CD4-positive, alpha-beta T cell (primary cell): Measurements from ENCODE around the gene WFDC2. TPM values are rescaled to one million over a fixed set of nuclear protein-coding genes. Genes with fewer than 3 reads are reported as not detected.

Source experiments
- ATAC-seq: fragments of 200-7000 bp; cut with Tn5 transposase; one replicate; pipeline ENCODE4 v1.10.0; 2022; ENCODE audit warnings: mild to moderate bottlenecking; ENCODE audit not compliant: poor library complexity
- CTCF ChIA-PET: fragments of 350-600 bp; sonication (Branson Sonifier 250); formaldehyde crosslinking; loops from one replicate; lab custom pipeline; 2021; ENCODE audit warnings: antibody characterized with exemption, inconsistent platforms; lab: Charles Lee
- POLR2A ChIA-PET: fragments of 350-600 bp; sonication (Branson Sonifier 250); formaldehyde crosslinking; loops from one replicate; lab custom pipeline; 2021; ENCODE audit warnings: antibody characterized with exemption, inconsistent platforms; lab: Charles Lee
- DNase-seq, 14 experiments: peaks; one replicate each; pipeline ENCODE4 v3.0.0-alpha.2; 2013 to 2020; ENCODE audit warnings: mixed read lengths in 2 of 14
- H3K27ac ChIP-seq, 2 donors: one replicate each; pipeline versions ENCODE4 v1.5.1 to v1.7.0; 2013; ENCODE audit warnings: low read length in 2 of 2, low read depth in 1 of 2, mild to moderate bottlenecking in 1 of 2
- H3K27me3 ChIP-seq, 2 experiments: 1 replicate in 1 of 2; 2 replicates in 1 of 2; pipeline versions ENCODE4 v1.6.1 to v1.7.0; 2013; ENCODE audit warnings: low read length in 2 of 2, control low read depth in 1 of 2, mild to moderate bottlenecking in 1 of 2, moderate library complexity in 1 of 2; ENCODE audit not compliant: insufficient read depth in 2 of 2, control insufficient read depth in 1 of 2
- H3K36me3 ChIP-seq: one replicate; pipeline ENCODE4 v1.6.1; 2013; ENCODE audit warnings: low read length, control low read depth; ENCODE audit not compliant: insufficient read depth
- H3K4me1 ChIP-seq: one replicate; pipeline ENCODE4 v1.6.1; 2013; ENCODE audit warnings: low read length, control low read depth; ENCODE audit not compliant: insufficient read depth
- H3K4me3 ChIP-seq: one replicate; pipeline ENCODE4 v1.5.1; 2013; ENCODE audit warnings: mild to moderate bottlenecking, low read length, moderate library complexity
- H3K9me3 ChIP-seq, 2 experiments: 1 replicate in 1 of 2; 2 replicates in 1 of 2; pipeline versions ENCODE4 v1.6.1 to v1.7.0; 2013; ENCODE audit warnings: low read length in 2 of 2, mild to moderate bottlenecking in 2 of 2, control low read depth in 1 of 2, moderate library complexity in 1 of 2; ENCODE audit not compliant: control insufficient read depth in 1 of 2, insufficient read depth in 1 of 2
- H3K27ac Mint-ChIP-seq: one replicate; pipeline ENCODE4 v1.8.0; 2020; ENCODE audit warnings: mixed read lengths
- H3K27me3 Mint-ChIP-seq: one replicate; pipeline ENCODE4 v1.8.0; 2021; ENCODE audit warnings: mixed read lengths
- H3K36me3 Mint-ChIP-seq: one replicate; pipeline ENCODE4 v1.8.0; 2021; ENCODE audit warnings: low read depth, mixed read lengths
- H3K4me1 Mint-ChIP-seq: one replicate; pipeline ENCODE4 v1.8.0; 2021; ENCODE audit warnings: low read depth, mixed read lengths
- H3K4me3 Mint-ChIP-seq: one replicate; pipeline ENCODE4 v1.8.0; 2020; ENCODE audit warnings: mild to moderate bottlenecking, mixed read lengths
- H3K9me3 Mint-ChIP-seq: one replicate; pipeline ENCODE4 v1.8.0; 2020; ENCODE audit warnings: mixed read lengths
- CTCF ChIP-seq: fragments of 200-600 bp; IDR thresholded peaks from one replicate; pipeline ENCODE4 v1.8.0; 2022; ENCODE audit warnings: antibody characterized with exemption, mild to moderate bottlenecking
- intact Hi-C, 2 experiments: fragments of 100-400 bp; cut with DNase I in 1 of 2; cut with micrococcal nuclease in 1 of 2; formaldehyde crosslinking; loops; one replicate each; pipeline versions ENCODE4 v1.15.1 to v1.9.0; 2023 to 2025; cut with DNase I, micrococcal nuclease
- total RNA-seq, 174 experiments: library from RNA in 2 of 174; stranded (reverse) in 2 of 174; gene quantifications; one replicate each; pipeline ENCODE4 v1.2.3 and lab custom pipeline; 2021 to 2026

The WFDC2 gene
- total RNA-seq, 2 experiments from 2014 or later = not detected

- CTCF ChIA-PET = no interaction called here
- H3K4me3 Mint-ChIP-seq = no peak overlapping the region
- intact Hi-C loops = no loop called here
- no peak for TF ChIP-seq CTCF
- H3K27ac Mint-ChIP-seq = no peak overlapping the region
- POLR2A ChIA-PET = no interaction called here
- no peaks in the 10 kb centered on the region for H3K4me1 Mint-ChIP-seq
- DNase-seq = no peak
- no peaks in the 10 kb centered on the region for H3K4me1 ChIP-seq
- H3K27me3 Mint-ChIP-seq = peaks cover 55% of the 10 kb centered on the region
- no peak overlapping the region for H3K27ac ChIP-seq
- H3K27me3 ChIP-seq = peaks cover 11 to 40% of the 10 kb centered on the region in 2 experiments
- no peaks in the 10 kb centered on the region for H3K36me3 ChIP-seq
- no peak for ATAC-seq
- H3K9me3 Mint-ChIP-seq = no peaks in the 10 kb centered on the region
- H3K36me3 Mint-ChIP-seq = no peaks in the 10 kb centered on the region
- no peak overlapping the region for H3K4me3 ChIP-seq
- no peaks in the 10 kb centered on the region for H3K9me3 ChIP-seq
These were observed 32.0 kb downstream of the WFDC2 start for GRCh38 chr20:45501600-45501999.

- Histone ChIP-seq H3K9me3 (no peaks in the 10 kb centered on the region), H3K27ac (no peak overlapping the region), H3K36me3 (no peaks in the 10 kb centered on the region), H3K4me3 (no peak overlapping the region), H3K4me1 (no peaks in the 10 kb centered on the region), H3K27me3 (peaks cover 11 to 35% of the 10 kb centered on the region in 2 experiments)
- ATAC-seq (no peak), DNase-seq (no peak)
- Mint-ChIP-seq H3K9me3 (no peaks in the 10 kb centered on the region), H3K27me3 (peaks cover 56% of the 10 kb centered on the region), H3K36me3 (no peaks in the 10 kb centered on the region), H3K4me3 (no peak overlapping the region), H3K27ac (no peak overlapping the region), H3K4me1 (no peaks in the 10 kb centered on the region)
- no peak for TF ChIP-seq CTCF
- ChIA-PET CTCF (no interaction called here), POLR2A (no interaction called here)
- intact Hi-C loops = no loop called here
These were observed 33.0 kb downstream of the WFDC2 start for GRCh38 chr20:45502561-45502960.

GRCh38 chr20:45503403-45503802 is 33.9 kb downstream of the WFDC2 start:
- no peak for TF ChIP-seq CTCF
- Histone ChIP-seq H3K27me3 (peaks cover 10 to 35% of the 10 kb centered on the region in 2 experiments), H3K4me1 (no peaks in the 10 kb centered on the region), H3K4me3 (no peak overlapping the region), H3K27ac (no peak overlapping the region), H3K9me3 (no peaks in the 10 kb centered on the region), H3K36me3 (no peaks in the 10 kb centered on the region)
- ChIA-PET POLR2A (no interaction called here), CTCF (no interaction called here)
- ATAC-seq (no peak), DNase-seq (no peak)
- H3K4me1 Mint-ChIP-seq = no peaks in the 10 kb centered on the region
- no peaks in the 10 kb centered on the region for H3K9me3 Mint-ChIP-seq
- no peak overlapping the region for H3K27ac Mint-ChIP-seq
- intact Hi-C loops = no loop called here
- no peaks in the 10 kb centered on the region for H3K36me3 Mint-ChIP-seq
- no peak overlapping the region for H3K4me3 Mint-ChIP-seq
- peaks cover 61% of the 10 kb centered on the region for H3K27me3 Mint-ChIP-seq
